GM08714 (cell line): ENCODE results near the gene ARMH1.
A peak's percentile ranks its signal among the peaks of the same experiment; 100 is the strongest.

ENCODE experiments used
- H3K4me3 ChIP-seq: fragments of 200-500 bp; sonication (Bioruptor generic); 2 replicates; pipeline ENCODE4 v1.5.1; 2014; ENCODE audit warnings: mild to moderate bottlenecking, low read length, inconsistent platforms
- ZNF274 ChIP-seq: IDR thresholded peaks from 2 replicates; pipeline ENCODE4 v1.6.1; 2012; ENCODE audit warnings: mild to moderate bottlenecking, low read depth, low read length

ARMH1 gene

DNA sequence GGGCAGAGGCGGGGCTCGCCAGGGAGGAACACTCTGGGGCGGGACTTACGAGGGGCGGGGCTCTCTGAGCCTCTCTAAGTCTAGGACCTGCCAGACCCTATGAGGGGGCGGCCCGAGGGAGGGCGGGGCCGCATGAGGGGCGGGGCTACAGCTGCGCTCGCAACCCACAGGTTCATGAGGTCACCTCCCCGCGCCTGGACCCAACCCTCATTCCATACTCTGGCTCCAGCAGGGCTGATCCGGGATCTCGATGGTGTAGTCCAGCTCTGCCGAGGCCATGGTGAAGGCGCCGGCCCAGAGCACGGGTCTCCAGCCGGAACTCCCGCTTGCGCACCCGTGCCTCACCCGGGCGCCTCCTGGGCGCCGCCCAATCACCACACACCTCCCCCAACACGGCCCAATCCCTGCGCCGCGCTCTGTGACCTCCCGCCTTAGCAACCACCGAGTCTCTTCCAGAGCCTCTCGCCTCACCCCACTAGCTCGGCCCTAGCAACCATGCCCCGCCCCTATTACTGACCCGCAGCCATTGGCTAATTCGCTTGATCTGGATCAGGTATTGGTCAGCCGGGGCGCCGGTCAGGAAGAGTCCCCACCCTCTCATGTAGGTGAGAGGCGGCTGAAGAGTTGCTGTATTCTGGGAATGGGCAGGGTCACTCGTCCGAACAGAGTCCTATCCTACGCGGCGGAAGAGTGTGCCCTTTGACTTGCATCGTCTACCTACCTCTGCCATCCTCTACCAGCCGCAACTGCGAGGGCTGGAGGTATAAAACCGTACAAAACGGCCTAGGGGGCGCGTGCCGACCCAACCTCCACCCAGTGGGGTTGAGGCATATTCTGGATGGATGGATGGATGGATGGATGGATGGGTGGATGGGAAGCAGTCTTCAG lies at the start of gene ARMH1, which contains the start of gene TMEM53:
TSS of gene ARMH1 (plus strand) at position 602 of the 888 bp plus-strand sequence. CDS start 14,984 bp downstream, outside the sequence.
TSS of gene TMEM53 (minus strand) at position 369 of the 888 bp plus-strand sequence. CDS start at position 279, 90 bp downstream.
- peak within 1 kb of the TSS; percentile 86 for H3K4me3 ChIP-seq
- no peak for TF ChIP-seq ZNF274

DNA sequence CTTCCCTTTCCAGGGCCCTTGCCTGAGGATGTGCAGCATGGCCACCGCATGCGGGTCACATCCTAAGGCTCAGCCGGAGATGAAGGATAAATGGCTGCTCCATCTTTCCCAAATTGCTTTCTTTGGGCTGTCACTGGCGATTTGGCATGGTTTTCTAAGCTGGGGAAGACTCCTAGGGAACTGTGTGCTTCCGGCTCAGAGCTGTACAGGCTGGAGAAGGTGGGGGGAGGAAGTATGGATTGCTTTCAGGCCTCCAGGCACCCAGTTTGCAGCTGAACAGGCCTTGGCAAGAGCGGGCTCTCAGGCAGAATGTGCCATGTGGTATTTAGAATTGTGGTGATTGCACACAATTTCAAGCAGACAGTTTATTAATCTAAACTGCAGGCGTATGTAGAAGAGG lies 49.2 kb upstream of the ARMH1 start:
- no peak for TF ChIP-seq ZNF274
- no peak overlapping the region for H3K4me3 ChIP-seq

DNA sequence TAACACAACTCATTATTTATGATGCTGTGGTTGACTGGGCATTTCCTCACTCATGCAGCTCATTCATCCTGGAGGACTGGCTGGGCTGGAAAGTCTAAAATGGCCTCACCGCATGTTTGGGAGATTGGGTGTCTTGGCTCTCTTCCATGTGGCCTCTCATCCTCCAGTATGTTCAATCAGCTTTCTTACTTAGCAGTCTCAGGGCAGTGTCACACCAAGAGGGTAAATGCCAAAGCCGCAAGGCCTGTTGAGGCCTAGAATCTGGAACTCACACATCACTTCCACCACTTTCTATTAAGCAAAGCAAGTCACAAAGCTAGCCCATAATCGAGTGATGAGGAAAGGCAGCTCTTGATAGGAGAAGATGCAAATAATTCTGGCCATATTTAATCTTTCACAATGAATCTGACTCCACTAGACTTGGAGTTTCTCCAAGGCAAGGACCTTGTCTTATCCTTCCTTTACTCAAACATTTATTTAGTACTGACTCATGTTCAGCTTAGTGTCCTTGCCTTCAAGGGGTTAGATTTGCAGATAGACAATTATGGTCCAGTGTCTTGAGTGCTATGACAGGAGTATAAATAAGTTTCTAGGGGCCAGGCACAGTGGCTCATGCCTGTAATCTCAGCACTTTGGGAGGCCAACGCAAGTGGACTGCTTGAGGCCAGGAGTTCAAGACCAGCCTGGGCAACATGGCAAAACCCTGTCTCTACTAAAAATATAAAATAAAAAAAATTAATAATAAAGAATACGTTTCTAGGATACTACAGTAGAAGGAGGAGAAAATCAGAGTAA lies 45.4 kb upstream of the ARMH1 start:
- H3K4me3 ChIP-seq = no peak overlapping the region
- no peak for TF ChIP-seq ZNF274

DNA sequence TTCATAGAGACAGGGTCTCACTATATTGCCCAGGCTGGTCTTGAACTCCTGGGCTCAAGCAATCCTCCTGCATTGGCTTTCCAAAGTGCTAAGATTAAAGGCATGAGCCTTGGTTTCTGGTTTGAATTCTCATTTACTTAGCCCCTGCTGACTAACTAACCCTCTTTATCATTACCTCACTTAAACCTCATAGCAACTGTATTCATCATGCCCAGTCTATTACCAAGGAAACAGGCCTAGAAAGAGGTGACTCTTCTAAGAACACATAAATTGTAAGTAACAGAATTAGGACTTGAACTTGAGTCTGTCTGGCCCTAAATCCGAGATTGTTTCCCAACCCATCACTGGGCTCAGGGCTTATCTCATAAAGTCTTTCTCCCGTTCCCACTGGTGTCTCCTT lies 44.4 kb upstream of the ARMH1 start:
- TF ChIP-seq ZNF274 = no peak
- no peak overlapping the region for H3K4me3 ChIP-seq

DNA sequence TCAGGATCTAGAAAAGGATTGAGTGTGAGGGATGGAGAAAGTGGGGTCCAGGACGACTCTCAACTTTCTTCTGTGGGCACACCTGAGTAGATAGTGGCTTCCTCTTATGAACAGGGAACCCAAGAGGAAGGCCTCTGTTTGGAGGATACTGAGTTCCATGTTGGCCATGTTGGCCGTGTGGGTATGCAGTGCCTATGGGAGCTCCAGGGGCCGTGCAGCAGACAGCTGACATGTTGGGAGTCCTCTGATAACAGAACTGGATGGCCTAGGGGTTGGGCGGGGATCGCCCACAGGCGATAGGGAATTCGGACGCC lies 43.2 kb upstream of the ARMH1 start:
- TF ChIP-seq ZNF274 = no peak
- H3K4me3 ChIP-seq = peak overlapping the region; percentile 68; the same call in 1 of the 2 replicates

DNA sequence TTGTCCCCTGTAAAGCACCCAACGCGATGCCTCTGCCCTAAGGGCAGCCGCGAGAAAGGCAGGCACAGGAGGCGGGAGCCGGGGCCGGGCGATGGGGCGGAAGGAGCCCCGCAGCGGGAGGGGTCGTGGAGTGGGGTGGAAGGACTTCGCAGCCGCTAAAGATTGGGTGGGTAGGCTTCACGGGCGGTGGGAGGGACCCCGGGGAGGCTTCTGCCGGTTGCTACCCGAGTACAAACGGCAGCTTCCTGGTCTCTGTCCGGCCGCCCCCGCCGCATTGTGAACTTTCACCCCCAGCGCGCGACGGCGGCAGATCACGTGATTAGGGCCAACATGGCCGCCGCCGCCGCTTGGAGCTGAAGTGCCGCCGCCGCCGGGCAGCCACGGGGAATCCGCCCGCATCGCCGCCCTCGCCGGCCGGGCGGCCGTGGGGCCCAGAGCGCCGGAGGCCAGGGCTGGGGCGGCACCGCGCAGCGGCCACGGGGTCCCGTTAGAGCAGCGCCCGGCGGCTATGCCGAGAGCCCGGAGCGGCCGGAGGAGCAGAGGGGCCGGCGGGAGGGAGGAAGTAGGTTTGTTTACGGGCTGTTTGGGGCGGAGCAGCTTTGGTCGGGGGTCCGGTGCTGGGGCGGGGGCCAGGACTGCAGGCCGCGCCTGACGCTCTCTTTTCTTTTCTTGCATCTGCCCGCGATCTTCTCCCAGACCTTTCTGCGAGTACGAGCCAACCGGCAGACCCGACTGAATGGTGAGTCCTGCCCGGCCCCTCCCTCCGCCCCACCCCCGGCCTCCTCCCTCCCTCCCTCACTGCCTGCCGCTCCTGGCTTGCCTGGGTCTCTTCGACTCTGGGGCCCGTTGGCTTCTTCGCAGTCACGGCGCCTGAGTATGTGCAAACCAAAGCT lies 42.6 kb upstream of the ARMH1 start:
- no peak for TF ChIP-seq ZNF274
- H3K4me3 ChIP-seq = peak overlapping the region; percentile 68; the same call in 1 of the 2 replicates

DNA sequence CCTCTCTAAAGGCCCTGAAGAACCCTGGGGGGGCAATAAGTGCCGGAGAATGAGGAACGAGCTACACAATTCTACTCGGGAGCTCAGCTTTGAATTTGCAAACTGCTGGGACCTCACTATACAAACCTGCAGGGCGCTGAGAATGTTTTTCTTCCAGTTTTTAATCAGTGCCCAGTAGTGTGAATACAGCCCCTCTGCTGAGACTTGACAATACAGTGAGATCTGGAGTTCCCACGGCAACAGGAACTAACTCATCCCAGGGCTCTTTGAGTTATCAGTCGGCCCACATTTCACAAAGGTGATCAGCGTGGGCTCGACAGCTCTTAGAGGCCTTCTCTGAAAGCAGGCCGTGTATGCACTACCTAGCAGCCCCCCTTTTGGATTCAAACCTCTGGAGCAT lies 41.9 kb upstream of the ARMH1 start:
- H3K4me3 ChIP-seq = peak overlapping the region; percentile 68; the same call in 1 of the 2 replicates
- TF ChIP-seq ZNF274 = no peak

DNA sequence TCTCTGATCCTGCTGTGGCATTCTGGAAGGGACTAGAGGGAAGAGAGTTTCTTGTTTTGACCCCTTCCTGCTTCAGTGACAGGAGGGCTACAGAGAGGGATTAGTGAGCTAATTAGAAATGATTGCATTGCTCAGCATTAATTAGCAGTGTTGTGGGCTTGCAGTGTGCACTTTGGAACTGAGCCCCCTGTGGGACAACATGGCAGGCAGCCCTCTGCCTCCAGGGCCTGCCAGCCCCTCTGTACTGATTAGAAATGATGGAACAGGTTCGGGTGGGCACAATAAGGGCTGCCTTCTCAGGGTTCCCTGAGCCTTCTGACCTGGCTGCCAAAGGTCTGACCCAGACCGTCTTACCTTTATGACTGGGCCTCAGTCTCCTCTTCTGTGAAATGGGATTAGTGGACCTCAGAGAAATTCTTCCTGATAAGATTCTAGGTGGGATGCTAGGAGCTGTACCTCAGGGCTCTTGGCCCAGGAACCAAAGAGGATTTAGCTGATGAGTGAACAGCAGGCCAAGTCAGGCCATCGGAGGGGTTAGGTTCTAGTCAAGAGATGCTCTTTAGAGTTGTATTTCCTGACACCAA lies 39.8 kb upstream of the ARMH1 start:
- no peak for TF ChIP-seq ZNF274
- no peak overlapping the region for H3K4me3 ChIP-seq

DNA sequence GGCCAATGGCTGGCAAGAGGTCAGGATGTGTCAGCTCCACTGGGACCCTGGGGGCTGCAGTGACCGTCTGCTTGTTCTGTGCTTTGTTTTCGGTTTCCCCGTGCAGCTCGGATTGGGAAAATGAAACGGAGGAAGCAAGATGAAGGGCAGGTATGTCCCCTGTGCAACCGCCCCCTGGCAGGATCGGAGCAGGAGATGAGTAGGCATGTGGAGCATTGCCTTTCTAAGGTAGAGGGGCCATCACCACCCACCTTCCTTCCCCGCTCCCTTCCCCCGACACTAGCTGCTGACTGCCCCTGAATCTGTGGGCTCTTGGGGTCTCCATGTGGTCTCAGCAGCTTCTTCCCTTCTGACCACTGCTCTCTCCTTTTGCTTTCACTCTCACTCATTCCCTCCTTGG lies 39.1 kb upstream of the ARMH1 start:
- no peak overlapping the region for H3K4me3 ChIP-seq
- TF ChIP-seq ZNF274 = no peak

DNA sequence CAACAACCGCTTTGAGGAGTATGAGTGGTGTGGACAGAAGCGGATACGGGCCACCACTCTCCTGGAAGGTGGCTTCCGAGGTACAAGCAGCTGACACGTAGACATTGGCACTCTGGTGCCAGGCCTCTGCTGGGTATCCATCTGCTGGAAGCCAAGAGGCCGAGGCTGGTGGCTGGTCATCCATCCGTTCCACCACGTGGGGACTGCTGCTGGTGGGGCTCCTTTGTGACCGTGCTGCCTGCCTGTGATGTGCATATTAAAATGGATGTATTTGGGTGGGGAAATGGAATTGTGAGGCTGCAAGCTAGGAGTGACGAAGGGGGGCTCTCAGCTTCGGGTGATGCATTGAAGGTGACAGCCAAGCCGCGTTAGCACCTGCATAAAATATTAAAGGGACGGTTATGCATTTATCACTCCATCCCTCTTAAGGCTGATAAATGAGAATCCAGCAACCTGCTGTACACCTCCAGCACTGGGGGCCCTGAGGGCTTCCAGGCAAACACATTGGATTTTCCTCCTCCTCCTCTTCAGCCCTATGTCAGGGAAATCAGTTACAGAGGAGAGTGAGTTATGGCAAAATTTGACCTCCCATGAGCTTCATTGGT lies 38.3 kb upstream of the ARMH1 start:
- TF ChIP-seq ZNF274 = no peak
- H3K4me3 ChIP-seq = no peak overlapping the region

DNA sequence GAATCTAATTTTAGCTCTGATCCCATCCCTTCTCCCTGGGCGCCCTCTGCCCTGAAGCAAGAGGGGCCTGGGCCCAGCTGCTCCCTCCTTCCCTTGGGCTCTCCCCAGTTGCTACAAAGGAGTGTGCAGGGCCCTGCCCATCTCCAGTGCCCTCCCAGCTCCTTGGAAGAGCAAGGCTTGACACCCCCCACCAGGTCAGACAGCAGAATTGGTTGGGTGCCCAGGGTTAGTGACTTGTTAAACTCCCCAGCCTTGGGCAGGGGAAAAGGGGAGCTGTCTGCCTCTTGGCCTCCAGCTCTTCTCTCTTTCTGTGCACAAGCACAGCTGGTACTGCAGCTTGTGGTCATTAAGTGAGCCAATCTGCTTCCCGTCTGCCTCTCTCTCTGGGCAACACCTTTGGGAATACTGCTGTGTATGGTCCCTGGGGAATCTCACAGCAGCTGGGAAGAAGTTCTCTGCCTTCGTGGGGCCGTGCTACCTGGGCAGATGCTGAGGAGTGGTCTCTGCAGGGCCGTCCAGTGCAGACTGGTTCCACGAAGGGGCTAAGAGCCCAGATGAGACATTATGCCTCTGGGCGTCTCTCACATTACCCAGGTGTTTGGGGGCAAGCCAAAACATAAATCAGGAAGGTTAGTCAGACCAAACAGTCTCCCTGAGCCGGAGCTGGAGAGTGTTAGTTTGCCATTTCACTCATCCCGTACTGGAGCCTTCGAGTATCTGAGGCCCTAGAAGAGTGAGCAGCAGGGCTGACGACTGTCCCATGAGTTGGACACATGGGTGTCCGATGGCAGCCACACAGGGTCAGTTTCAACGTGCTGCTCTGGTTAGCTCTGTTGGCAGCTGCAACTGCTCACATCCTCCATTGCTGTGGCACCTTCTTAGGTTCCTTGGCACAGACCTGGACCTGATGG lies 37.6 kb upstream of the ARMH1 start:
- TF ChIP-seq ZNF274 = no peak
- H3K4me3 ChIP-seq = no peak overlapping the region

DNA sequence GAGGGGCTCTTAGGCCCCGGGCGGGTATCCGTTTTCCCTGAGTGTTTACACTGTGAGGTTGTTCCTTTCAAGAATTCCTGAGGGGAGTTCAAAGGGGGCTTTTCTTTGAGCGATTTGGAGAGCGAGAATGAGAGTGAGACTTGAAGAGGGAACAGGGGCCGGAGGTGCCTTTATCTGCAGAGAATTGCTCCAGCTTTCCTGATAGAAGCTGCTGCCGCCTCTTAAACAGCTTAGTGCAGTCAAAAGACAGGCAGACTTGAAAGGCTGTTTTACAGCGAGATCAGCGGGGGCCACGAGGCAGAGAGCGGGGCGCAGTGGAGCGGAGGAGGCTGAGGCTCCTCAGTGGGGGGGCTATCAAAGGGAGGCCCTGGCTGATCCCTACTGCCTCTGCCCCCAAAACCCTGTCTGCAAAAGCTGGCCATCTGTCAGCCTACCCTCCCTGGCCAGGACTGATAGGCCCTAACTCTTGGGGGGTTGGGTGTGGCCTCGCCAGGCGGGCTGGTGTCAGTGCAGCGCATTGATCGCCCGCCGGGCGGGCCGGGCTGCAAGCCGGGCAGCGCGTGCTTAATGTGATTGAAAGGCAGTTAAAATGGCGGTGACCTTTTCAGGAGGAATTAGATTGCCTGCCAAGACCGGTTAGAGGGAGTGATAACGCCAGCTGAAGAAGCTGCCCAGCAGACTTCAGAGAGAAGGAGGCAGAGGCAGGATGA lies 36.7 kb upstream of the ARMH1 start:
- H3K4me3 ChIP-seq = no peak overlapping the region
- TF ChIP-seq ZNF274 = no peak
